GM18498 (cell line): ENCODE data around the gene ADCY7.

Source experiments
- ATAC-seq: cut with Tn5 transposase; IDR thresholded peaks from one replicate; pipeline ENCODE4 v1.9.1; 2021; ENCODE audit warnings: mild to moderate bottlenecking, moderate library complexity; ENCODE audit not compliant: unreplicated experiment

Gene ADCY7

DNA sequence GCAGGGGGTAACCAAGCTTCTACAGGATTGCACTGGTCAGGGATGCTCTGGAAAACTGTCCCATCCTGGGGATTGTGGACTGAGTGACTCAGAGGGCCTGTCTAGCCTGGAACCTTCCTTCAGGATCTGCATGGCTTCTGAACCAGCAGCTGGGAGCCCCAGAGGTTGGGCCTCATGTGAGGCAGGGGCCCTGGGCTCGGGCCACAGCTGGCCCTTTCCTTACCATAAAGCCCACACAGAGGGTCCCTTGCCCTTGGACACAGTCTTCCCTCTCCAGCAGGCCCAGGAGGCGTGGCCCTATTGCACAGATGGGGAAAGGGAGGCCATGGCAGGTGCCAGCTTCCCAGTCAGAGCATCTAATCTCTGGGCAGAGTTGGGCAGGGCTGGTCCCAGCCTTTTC is 30.5 kb downstream of the ADCY7 start:
- no peak for ATAC-seq

GRCh38 chr16:50297301-50298074 is 31.1 kb downstream of the ADCY7 start:
- no peak for ATAC-seq

DNA sequence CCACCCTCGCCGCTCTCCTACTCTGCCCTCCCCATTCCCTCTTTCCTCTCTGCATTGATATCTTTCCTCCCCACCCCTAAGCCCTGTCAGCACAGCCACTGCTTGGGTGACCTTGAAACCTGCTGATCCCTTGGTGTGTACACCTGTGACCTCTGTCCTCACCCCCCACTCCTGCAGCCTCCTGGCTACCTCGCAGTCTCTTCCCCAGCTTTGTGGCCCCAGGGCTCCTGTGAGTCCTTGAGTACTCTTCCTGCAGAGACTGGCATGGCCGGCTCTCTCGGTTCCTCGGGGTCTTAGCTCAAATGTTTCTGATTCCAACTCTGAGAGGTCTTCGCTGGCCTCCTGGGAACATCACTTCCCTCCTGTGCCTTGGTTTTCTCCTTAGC is 31.7 kb downstream of the ADCY7 start:
- ATAC-seq = no peak

DNA sequence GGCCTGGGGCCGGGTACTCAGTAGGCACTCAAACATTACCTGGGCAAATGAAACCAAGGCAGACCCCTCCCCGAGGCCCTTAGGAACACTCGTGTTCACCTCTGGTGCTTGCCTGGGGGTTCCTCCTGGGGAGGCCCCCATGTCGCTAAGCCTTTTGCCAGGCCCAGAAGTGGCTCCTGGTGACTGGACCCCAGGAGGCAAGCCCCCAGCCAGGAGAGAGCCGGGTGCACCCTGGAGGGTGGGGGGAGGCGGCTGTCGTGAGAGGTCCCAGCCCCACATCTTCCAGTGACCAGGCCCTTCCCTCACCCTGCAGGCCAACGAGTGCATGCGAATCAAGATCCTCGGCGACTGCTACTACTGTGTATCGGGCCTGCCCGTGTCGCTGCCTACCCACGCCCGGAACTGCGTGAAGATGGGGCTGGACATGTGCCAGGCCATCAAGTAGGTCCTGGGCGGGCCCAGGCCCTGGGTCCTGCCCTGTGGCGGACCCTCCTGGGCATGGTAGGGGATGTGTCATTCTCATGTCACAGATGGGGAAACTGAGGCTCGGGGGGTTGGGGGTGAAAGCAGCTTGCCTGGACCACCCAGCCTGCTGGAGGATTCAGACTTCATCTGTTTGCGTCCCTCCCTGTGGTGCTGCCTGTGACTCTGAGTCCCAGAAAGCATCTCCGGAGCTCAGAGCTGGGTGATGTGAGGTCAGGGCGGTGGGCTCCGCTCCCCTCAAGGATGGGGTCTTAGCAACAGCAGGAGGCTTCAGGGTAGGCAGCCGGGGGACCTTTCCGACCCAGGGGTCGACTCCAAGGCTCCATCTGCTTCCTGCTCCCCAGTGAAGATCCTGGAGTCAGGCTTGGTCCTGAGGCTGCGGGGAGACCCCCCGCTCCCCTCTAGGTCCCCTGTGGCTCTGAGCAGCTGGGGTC is 32.5 kb downstream of the ADCY7 start:
- no peak for ATAC-seq

DNA sequence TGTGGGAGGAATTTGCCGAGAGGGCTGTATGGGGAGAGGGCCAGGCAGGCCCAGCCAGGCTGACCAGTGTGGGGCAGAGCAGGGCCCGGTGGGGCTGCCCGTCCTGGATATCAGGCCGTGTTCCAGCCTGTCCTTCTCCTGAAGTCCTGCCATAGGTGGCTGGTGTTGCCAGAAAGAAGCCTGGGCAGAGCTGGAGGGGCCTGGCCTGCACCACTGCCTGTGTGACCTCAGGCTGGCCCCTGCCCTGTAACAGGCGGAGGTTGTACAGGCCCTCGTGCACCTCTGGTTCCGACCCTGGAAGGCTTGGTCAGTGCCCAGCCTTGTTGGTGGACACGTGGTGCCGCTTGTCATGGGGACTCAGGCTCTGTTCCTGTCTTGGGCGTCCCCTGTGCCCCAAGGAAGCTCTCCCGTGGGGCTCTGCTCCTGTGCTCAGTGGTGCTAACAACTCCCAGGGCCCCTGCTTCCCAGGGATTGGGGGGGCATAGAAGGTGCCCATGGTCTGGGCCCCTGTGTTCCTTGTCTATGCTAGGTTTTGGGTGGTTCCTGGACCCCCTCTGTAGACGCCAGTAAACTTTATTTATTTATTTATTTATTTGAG is 33.3 kb downstream of the ADCY7 start:
- ATAC-seq = no peak

GRCh38 chr16:50300942-50301625 is 34.7 kb downstream of the ADCY7 start:
- no peak for ATAC-seq

GRCh38 chr16:50301626-50302471 is 35.5 kb downstream of the ADCY7 start:
- ATAC-seq = no peak

GRCh38 chr16:50302472-50303005 is 36.2 kb downstream of the ADCY7 start:
- no peak for ATAC-seq

- ATAC-seq = no peak
Observed at GRCh38 chr16:50303041-50303604, 36.8 kb downstream of the ADCY7 start.

- no peak for ATAC-seq
Observed at GRCh38 chr16:50303605-50304466, 37.5 kb downstream of the ADCY7 start.

GRCh38 chr16:50304467-50305440 is 38.4 kb downstream of the ADCY7 start:
- ATAC-seq = no peak

DNA sequence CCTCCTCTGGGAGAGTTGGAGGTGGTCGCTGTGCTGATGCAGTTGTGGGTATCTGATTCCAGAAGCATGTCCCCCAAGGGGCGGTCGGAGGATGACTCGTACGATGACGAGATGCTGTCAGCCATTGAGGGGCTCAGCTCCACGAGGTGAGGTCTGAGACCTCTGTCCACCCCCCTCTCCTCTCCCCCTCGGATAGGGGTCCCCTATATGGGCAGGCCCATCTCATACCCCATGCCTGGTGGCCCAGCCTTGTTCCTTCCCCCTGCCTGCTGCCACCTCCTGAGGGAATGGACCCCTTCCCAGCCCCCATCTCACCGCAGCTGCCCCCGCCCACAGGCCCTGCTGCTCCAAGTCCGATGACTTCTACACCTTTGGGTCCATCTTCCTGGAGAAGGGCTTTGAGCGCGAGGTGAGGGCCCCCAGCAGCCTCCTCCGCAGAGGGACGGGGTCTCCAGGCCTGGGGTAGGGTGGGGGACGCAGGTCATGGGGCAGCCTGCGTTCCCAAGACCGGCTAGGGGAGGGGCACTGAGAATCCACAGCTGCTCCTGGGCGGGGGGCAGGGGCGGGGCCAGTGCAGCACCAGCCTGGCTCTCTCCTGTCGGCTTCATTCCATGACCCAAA is 39.2 kb downstream of the ADCY7 start:
- no peak for ATAC-seq

- ATAC-seq = no peak
Observed at GRCh38 chr16:50306287-50306686, 39.9 kb downstream of the ADCY7 start.

DNA sequence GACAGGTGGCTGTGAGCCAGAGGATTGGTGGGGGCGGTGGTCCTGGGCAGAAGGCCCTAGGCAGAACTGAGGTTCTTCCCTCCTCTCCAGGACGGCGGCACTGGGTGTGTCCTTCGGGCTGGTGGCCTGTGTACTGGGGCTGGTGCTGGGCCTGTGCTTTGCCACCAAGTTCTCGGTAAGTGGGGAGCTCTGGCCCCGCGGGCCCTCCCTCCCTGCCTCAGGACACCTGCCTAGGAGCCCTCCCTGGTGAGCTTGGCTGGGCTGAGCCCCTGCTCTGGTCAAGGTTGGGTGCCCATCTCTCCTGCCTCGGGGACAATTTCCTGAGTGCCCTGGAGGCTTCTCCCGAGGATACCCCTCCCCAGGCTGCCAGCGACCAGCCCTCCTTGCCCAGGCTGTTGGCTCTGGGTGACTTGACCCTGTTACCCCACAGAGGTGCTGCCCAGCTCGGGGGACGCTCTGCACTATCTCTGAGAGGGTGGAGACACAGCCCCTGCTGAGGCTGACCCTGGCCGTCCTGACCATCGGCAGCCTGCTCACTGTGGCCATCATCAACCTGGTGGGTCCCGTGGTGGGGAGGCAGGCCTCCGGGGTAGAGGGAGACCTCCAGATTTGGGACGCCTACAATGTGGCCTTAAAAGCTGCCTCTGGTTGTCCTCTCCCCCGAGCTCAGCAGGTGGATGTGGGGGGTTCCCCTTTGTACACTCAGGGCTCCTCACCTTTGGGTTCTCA is 42.0 kb downstream of the ADCY7 start:
- no peak for ATAC-seq

DNA sequence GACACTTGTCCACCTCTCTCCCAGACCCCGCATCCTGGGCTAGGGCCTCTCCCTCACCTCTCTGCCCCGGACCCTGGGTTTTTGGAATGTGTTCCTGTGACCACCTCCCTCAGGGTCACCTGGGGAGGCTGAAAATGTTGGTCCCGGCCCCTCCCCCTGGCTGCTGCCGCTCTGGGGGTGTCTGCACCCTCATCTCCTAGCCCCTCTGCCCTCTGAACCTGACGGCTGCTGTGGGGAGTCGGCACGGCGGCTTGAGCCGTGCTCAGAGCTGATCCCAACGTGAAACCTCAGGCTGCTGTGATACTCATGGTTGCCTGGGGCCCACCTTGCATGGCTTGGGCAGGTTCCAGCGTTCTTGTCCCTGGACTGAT is 42.8 kb downstream of the ADCY7 start:
- no peak for ATAC-seq

- no peak for ATAC-seq
Observed at GRCh38 chr16:50309527-50310307, 43.4 kb downstream of the ADCY7 start.
